ENCODE results near the gene MESP1. TPM values are rescaled to one million over a fixed set of nuclear protein-coding genes. Genes with fewer than 3 reads are reported as not detected.

MESP1 gene
- total and polyA plus RNA-seq, 2 of the 13 experiments (the other 11 are each of a cell fraction or from before 2014, with no cell fraction given) = not detected

GRCh38 chr15:89707577-89707976 lies 43.5 kb downstream of the MESP1 start:
- H3K36me3 ChIP-seq (replicated peaks in 1 of 2; ENCODE audit: control insufficient read depth in 1 of 2, insufficient read depth in 2 of 2, low read length in 2 of 2) = no peaks in the 10 kb centered on the region
- in situ Hi-C loops (cut with HindIII; ENCODE audit: extremely low pct_ligation_motif_present, low pct_unique_long_range_greater_than_20kb) = no loop called here
- peaks cover 0 to 13% of the 10 kb centered on the region in 2 experiments; a peak in 2 of 5 replicates for H3K27me3 ChIP-seq (ENCODE audit: control insufficient read depth in 1 of 2, insufficient read depth in 2 of 2, low read length in 2 of 2)
- WGBS (ENCODE audit: low lambda C conversion rate) = 8% methylated on average over 1 of the region's 1 CpG
- H3K79me2 ChIP-seq (ENCODE audit: insufficient read depth, low read length) = no peaks in the 10 kb centered on the region
- H3K4me2 ChIP-seq (ENCODE audit: low read depth, low read length) = no peak overlapping the region
- TF ChIP-seq ATF3 (CRISPR knock-in tag; IDR thresholded peaks at IDR 0.05) (no peak), ZNF280D (CRISPR knock-in tag; IDR thresholded peaks at IDR 0.05) (no peak), LRRFIP1 (CRISPR knock-in tag; conservative IDR thresholded peaks at IDR 0.05) (no peak), SATB2 (CRISPR knock-in tag; IDR thresholded peaks at IDR 0.05) (no peak), MTA1 (CRISPR knock-in tag; IDR thresholded peaks at IDR 0.05; ENCODE audit: borderline replicate concordance) (no peak), NFIC (IDR thresholded peaks at IDR 0.05; ENCODE audit: low read length) (no peak), ZSCAN9 (CRISPR knock-in tag; IDR thresholded peaks at IDR 0.05; ENCODE audit: borderline replicate concordance) (no peak), SUZ12 (IDR thresholded peaks at IDR 0.05; ENCODE audit: low read depth, low read length) (no peak), RNF219 (CRISPR knock-in tag; IDR thresholded peaks at IDR 0.05) (no peak), POGZ (CRISPR knock-in tag; IDR thresholded peaks at IDR 0.05) (no peak), ZNF382 (CRISPR knock-in tag; IDR thresholded peaks at IDR 0.05; ENCODE audit: borderline replicate concordance) (no peak), CC2D1A (CRISPR knock-in tag; IDR thresholded peaks at IDR 0.05) (no peak), ZMYM4 (CRISPR knock-in tag; IDR thresholded peaks at IDR 0.05) (no peak), ZNF737 (CRISPR knock-in tag; IDR thresholded peaks at IDR 0.05; ENCODE audit: borderline replicate concordance) (no peak), ARHGAP35 (CRISPR knock-in tag; IDR thresholded peaks at IDR 0.05; ENCODE audit: borderline replicate concordance) (no peak)
- no TSS peak for BruUV-seq (replicated peaks)
- H3K9ac ChIP-seq (ENCODE audit: insufficient read depth, low read depth, low read length) = no peak overlapping the region
- H3K9me3 ChIP-seq (ENCODE audit: low read length) = no peaks in the 10 kb centered on the region
- intact Hi-C loops (cut with micrococcal nuclease; ENCODE audit: unreplicated experiment) = no loop called here
- H3K27ac ChIP-seq (ENCODE audit: extremely low read length, insufficient read depth, low read length) = no peak overlapping the region
- no peak overlapping the region for H3K4me3 ChIP-seq (replicated peaks in 1 of 3; ENCODE audit: insufficient read depth in 1 of 3, low read depth in 2 of 3, low read length in 3 of 3)
- no peak for FAIRE-seq
- no peaks in the 10 kb centered on the region for H3K4me1 ChIP-seq (ENCODE audit: insufficient read depth, low read length)
- no peaks in the 10 kb centered on the region for H4K20me1 ChIP-seq (ENCODE audit: insufficient read depth, low read length)
- CTCF ChIA-PET (ENCODE audit: low intra/inter-chr PET ratio, low total read pairs) = no interaction called here
- no peak for ATAC-seq
- no peak overlapping the region for H2AFZ ChIP-seq (ENCODE audit: low read length)
- no peak for DNase-seq (ENCODE audit: low spot score)
- POLR2A ChIA-PET = no interaction called here

Data from HepG2 (cell line).